HG03460 (cell line): ENCODE data around the gene FAT1.
"Not testable (repeated sequence)": the region's sequence is repeated elsewhere in the genome, so short reads cannot be mapped to it uniquely, and the experiment has no call there.

Experiments used
- ATAC-seq: cut with Tn5 transposase; IDR thresholded peaks from one replicate; pipeline ENCODE4 v1.9.1; 2021; ENCODE audit not compliant: unreplicated experiment

The FAT1 gene

GRCh38 chr4:186666252-186666651, 57.4 kb downstream of the FAT1 start:
- no peak for ATAC-seq

- no peak for ATAC-seq
Observed at GRCh38 chr4:186660403-186660802, 63.3 kb downstream of the FAT1 start.

DNA sequence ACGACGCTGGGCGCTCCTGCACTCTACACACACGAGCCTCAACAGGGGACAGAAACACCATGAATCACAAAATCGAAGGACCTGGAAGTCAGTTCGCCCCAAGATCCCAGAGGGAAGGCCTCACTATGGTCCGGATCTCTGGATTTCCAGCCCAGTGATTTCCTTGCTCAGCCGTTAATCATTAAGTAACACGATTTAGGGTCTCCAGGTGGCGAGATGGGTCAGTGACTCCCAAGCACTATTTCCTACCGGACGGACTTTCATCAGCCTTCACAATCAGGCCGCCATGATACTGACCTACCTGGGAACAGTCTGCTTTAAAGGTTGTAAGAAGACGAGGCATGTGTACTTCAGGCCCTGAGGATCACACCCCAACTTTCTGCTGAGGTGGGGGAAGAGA, 63.7 kb downstream of the FAT1 start:
- no peak for ATAC-seq

GRCh38 chr4:186659456-186659855, 64.2 kb downstream of the FAT1 start:
- ATAC-seq, result not testable (repeated sequence)

GRCh38 chr4:186658657-186659056, 65.0 kb downstream of the FAT1 start:
- ATAC-seq, result no peak

DNA sequence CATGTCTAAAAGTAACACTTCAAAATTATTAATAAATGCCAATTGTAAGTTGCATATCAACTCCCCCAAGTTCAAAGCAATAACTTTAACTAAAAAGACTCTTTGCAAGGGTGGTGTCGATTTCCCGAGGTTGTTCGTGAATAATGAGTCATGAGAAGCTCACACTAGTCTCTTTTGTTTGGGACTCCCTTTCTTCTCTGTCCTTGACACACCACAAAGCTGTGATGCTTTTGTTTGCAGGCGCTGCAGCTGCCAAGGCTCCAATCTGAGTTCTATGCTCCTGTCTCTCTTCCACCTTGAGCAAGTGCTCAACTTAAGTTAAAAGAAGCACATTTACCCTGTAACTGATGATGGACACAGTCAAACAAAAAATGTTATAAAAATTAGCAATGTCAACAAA, 65.9 kb downstream of the FAT1 start:
- ATAC-seq, result no peak

- ATAC-seq, result no peak
Observed at GRCh38 chr4:186653969-186654368, 69.7 kb downstream of the FAT1 start.

DNA sequence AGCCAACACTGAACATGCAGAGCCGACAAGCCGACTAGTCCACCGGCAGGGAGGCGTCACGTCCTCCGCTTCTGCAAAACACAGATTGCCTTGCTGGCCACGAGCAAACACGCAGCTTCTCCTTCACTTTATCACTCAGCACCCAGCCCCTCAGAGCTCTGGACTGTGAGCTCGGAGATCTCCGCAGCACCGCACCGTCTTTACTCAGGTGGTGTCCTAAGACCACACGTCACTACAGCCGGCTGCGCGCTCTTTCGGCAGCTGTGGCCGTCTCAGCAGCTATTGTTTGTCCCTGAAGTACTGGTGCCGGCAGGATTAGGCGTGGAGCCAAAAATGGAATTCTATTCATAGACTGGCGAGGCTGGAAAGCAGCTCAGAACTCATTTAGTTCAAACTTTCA, 72.0 kb downstream of the FAT1 start:
- no peak for ATAC-seq

DNA sequence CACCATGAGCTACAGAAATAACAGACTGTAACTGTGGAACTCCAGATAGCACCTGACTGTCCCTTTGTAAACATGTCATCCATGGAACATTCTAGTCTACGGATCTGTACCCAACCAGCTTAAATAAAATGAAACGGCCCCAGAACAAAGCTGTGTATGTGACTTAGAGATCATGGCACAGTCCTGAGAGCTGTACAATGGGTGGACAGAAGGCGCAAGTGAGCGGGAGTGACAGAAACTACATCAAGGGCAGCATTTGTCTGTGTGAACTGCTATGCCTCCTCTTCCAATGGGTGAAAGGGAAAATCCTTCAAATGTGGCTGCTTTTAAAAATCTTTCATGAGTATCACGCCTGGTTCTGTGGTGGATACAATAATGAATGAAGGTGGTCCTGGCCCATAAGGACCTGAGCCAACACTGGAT, 72.5 kb downstream of the FAT1 start:
- ATAC-seq, result no peak

DNA sequence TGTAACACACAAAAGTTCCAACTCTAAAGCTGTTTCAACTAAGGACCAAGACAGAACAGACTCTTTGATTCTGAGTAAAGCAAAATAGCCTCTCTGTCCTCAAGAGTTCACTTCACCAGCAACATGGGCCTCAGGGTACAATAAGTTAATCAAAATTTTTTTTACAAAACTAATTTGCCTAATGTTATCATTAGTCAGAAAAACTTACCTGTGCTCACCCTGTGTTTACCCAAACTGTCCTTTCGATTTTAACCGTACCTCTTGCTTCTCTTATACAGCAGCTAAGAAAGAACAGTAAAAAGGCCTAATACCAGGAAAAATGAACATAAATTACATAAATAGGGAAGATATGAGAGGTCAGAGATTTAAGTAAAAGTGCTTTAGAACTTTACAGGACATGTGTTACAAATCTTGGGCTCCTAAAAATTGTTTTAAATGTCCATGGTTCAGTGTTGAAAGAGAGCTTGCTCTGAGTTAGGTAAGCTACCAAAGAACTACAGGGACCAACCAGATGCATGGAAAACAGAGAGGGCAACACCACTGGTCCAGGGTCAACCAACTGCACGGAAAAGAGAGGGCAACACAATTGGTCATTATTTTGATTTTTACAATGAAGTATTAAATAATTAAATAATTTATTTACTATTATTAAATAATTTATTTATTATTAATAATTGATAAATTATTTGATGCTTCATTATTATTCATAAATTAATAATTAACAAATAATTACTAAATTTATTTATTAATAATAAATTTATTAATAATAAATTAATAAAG, 73.1 kb downstream of the FAT1 start:
- no peak for ATAC-seq

DNA sequence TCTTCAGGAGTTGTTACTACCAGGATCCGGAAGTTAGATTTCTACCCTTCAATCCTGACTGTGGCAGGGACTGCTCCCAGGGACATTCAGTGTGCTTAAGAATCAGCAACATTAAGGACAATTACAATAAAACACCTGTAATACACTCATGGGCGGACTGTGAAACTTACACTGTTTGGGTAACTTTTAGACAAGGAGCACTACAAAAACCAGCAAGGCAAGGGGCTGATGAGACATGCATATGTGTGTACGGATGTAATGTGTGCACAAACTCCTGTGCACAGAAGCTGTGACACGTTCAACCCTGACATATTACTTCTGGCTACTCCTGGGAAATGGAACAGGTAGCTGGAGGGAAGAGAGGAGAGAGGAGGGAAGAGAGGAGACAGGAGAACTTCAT, 75.8 kb downstream of the FAT1 start:
- ATAC-seq, result no peak

- no peak for ATAC-seq
Observed at GRCh38 chr4:186644737-186645261, 78.9 kb downstream of the FAT1 start.

GRCh38 chr4:186644311-186644638, 79.4 kb downstream of the FAT1 start:
- no peak for ATAC-seq

- ATAC-seq, result no peak
Observed at GRCh38 chr4:186643501-186644310, 80.0 kb downstream of the FAT1 start.

DNA sequence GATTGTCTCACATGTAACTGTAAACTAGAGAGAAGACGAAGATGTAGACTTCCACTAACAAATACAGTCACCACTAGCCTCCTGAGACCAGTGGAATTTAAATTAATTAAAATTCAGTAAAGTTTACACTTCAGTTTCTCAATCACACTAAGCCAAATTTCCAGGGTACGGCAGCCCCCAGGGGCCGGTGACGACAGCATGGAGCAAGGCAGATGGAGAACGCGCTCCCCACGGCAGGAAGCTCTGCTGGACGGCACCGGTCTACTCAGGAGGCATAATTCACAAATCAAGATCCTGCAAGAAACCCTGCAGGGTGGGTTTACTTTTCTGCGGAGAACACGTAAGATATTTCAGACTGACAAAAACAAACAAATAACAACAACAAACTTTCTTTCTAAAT, 80.7 kb downstream of the FAT1 start:
- no peak for ATAC-seq

DNA sequence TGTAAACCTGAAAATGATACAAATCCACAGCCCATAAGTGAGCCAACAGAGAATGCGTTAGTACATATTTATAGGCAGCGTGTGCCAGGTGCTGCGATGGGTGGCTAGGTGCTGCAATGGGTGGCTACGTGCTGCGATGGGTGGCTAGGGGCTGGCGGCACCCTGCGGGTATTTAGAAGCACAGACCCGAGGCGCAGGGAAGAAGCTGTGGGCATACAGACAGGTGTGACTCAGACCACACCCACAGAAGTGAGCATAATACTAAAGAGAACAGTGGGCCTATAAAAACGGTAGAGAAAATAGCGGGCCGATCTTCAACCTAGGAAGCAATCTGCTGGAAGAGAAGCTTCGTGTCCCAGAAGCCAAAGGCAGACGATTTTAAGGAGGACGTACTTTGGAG, 81.1 kb downstream of the FAT1 start:
- no peak for ATAC-seq

DNA sequence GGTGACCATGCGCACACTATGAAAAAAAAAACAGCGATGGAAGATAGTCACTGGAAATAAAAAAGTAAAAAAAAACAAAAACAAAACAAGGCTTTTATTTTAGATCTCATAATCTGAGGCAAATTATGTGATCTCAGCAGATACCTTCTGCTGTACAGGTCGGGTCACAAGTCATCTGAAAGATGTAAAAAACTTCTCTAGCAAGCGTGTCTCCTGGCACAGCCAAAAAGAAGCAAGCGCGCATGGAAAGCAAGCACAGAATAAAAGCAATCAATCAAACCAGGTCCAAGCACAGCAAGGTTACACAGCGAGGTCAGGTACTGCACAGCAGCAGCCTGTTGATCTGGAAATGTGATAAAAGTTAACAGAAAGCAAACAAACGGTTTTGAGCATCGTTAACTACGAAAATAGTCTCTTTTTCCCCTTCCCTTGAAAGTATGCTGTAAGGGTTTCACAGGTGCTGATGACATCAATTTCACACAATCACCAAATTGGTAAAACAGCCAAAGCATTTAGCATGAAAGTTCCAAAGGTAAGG, 89.0 kb downstream of the FAT1 start:
- no peak for ATAC-seq

DNA sequence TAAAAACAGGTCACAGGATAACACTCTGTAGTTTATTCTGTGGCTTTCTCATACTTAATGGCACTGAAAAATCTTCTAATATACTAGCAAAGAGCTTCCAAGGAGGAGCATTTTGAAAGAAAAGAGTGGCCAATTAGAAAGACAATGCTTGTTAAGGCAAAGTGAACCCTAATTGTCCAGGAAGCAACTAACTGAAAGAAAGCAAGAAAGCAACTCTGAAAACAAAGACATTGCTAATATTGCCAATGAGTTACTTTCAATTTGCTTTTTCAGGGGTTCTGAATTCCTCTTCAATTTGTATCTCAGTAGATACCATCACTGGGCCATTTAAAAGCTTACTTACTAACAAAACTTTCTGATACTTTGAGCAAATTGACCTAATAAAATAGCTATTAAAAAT, 89.8 kb downstream of the FAT1 start:
- ATAC-seq, result no peak

DNA sequence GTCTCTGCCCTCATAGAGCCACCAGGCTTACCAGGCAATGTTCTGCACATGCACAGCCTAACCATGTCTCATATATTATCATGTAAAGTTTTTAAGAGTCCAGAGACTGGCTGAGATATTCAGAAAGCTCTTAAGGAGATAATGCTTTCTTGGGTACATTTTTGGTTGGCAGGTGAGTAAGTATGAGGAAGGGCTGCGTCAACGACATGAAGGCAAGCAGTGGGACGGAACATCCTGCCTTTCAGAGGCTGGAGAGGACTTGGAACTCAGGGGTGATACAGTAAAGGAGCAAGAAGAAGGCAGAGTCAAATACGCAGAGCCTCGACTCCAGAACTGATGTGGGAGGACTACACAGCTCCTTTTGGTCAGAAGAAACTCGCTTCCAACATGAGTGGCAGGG, 93.5 kb downstream of the FAT1 start:
- no peak for ATAC-seq

GRCh38 chr4:186628058-186628711, 95.5 kb downstream of the FAT1 start:
- no peak for ATAC-seq

DNA sequence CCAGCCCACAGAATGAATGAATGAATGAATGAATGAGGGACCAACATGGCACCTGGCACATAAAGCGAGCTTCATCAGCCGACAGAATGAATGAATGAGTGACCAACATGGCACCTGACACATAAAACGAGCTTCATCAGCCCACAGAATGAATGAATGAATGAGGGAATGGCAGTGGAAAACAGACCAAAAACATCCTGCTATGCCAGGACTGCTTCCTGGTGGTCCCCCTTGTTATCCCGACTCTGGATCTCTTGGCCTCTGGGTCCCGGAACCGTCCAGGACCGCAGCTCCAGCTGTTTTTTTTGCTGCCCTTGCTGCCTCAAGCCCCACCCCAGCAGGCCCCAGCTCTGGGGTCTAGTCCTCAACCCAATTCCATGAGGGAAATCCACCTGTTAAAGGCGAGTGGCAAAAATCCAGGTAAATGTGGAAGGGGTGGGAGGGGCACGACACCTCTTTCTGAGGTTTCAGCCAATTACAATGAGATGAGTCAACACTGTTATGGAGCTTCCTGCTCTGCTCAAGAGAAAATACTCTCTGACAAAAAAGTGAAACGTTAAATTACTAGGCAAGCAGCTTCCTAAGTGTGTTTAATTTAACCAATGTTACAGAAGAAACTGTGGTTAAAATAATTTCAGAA, 96.3 kb downstream of the FAT1 start:
- ATAC-seq, result no peak
